Osteocyte (in vitro differentiated cells): ENCODE measurements around the gene BARX2. TPM values are rescaled to one million over a fixed set of nuclear protein-coding genes. Genes with fewer than 3 reads are reported as not detected.

Experiments used
- DNase-seq: peaks from one replicate; pipeline ENCODE4 v3.0.0; 2021; ENCODE audit warnings: mixed read lengths; ENCODE audit not compliant: unreplicated experiment; ENCODE audit errors: extremely low spot score
- H3K27ac Mint-ChIP-seq: one replicate; pipeline ENCODE4 v1.8.0; 2021; ENCODE audit warnings: mild to moderate bottlenecking, mixed read lengths; ENCODE audit not compliant: unreplicated experiment
- H3K27me3 Mint-ChIP-seq: one replicate; pipeline ENCODE4 v1.8.0; 2021; ENCODE audit warnings: mixed read lengths; ENCODE audit not compliant: unreplicated experiment
- H3K36me3 Mint-ChIP-seq: one replicate; pipeline ENCODE4 v1.8.0; 2021; ENCODE audit warnings: mixed read lengths; ENCODE audit not compliant: unreplicated experiment
- H3K4me1 Mint-ChIP-seq: one replicate; pipeline ENCODE4 v1.8.0; 2021; ENCODE audit warnings: mixed read lengths; ENCODE audit not compliant: unreplicated experiment
- H3K4me3 Mint-ChIP-seq: one replicate; pipeline ENCODE4 v1.8.0; 2021; ENCODE audit warnings: mild to moderate bottlenecking, moderate library complexity, mixed read lengths; ENCODE audit not compliant: unreplicated experiment
- H3K9me3 Mint-ChIP-seq: one replicate; pipeline ENCODE4 v1.8.0; 2021; ENCODE audit warnings: mixed read lengths; ENCODE audit not compliant: unreplicated experiment
- CTCF ChIP-seq: fragments of 200-600 bp; sonication (generic); IDR thresholded peaks from 2 replicates; pipeline ENCODE4 v1.5.0; 2021; ENCODE audit warnings: antibody characterized with exemption, mild to moderate bottlenecking, moderate library complexity
- total RNA-seq: library from RNA; stranded (reverse); gene quantifications from 2 replicates; pipeline ENCODE4 v1.2.1, GENCODE V29; 2021

BARX2 gene
- total RNA-seq, 1 donor from 2014 or later: not detected

- Mint-ChIP-seq H3K9me3 (peaks cover 2% of the 10 kb centered on the region), H3K4me3 (no peak overlapping the region), H3K4me1 (no peaks in the 10 kb centered on the region), H3K27me3 (peaks cover 4% of the 10 kb centered on the region), H3K27ac (no peak overlapping the region), H3K36me3 (no peaks in the 10 kb centered on the region)
- DNase-seq: no peak
- no peak for TF ChIP-seq CTCF
These were observed 50.4 kb downstream of the BARX2 start for GRCh38 chr11:129426038-129426437.

GRCh38 chr11:129426776-129427175, 51.1 kb downstream of the BARX2 start:
- no peak for TF ChIP-seq CTCF

DNA sequence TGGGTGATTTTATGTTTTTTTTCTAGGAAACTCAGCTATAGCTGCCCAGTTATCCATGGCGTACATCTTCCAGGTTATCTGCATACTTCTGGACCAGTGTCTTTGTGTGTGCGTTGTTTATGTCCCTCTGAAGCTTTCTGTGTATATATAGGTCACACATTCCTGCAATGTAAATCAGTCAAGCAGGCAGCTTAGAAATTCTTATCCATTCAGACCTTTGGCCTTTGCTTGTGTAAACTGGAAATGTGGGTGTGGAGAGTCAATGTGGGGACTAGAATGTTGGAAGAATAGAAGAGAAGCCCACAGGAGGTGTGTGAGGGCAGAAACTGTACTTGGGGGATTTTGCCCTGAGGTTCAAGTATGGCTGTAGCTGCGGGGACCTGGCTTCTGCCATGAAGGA, 51.7 kb downstream of the BARX2 start:
- Mint-ChIP-seq H3K27ac (no peak overlapping the region), H3K36me3 (no peaks in the 10 kb centered on the region), H3K27me3 (peaks cover 4% of the 10 kb centered on the region), H3K4me3 (no peak overlapping the region), H3K9me3 (peaks cover 8% of the 10 kb centered on the region), H3K4me1 (no peaks in the 10 kb centered on the region)
- DNase-seq: no peak
- no peak for TF ChIP-seq CTCF

More at GRCh38 chr11:129426776-129427175, 51.1 kb downstream of the BARX2 start:
- no peak overlapping the region for H3K27ac Mint-ChIP-seq
- H3K4me1 Mint-ChIP-seq: no peaks in the 10 kb centered on the region
- no peak overlapping the region for H3K4me3 Mint-ChIP-seq
- H3K27me3 Mint-ChIP-seq: peaks cover 4% of the 10 kb centered on the region
- peaks cover 8% of the 10 kb centered on the region for H3K9me3 Mint-ChIP-seq
- peak; percentile 51 for DNase-seq
- no peaks in the 10 kb centered on the region for H3K36me3 Mint-ChIP-seq

- H3K27ac Mint-ChIP-seq: no peak overlapping the region
- peaks cover 4% of the 10 kb centered on the region for H3K27me3 Mint-ChIP-seq
- no peak overlapping the region for H3K4me3 Mint-ChIP-seq
- no peak for TF ChIP-seq CTCF
- peaks cover 8% of the 10 kb centered on the region for H3K9me3 Mint-ChIP-seq
- H3K36me3 Mint-ChIP-seq: no peaks in the 10 kb centered on the region
- H3K4me1 Mint-ChIP-seq: no peaks in the 10 kb centered on the region
- DNase-seq: peak; percentile 23
These were observed 52.3 kb downstream of the BARX2 start for GRCh38 chr11:129427816-129428406.

DNA sequence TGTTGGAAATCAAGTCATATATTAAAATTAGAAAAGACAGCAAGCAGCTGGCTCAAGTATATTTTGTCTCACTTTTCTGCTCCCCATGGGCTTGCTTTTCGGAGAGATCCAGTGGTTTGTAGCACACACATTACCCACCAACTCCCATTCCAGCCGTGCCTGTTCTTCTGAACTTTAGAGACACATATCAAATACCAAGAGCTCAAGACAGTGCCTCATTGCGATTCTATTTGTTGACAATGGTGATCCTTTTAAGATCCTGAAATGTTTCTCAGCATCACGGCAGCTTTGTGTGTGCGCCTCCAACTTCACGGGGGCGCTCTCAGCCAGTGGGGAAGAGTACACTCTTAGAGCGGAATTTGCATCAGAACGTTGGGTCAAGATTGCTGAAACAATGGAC, 52.9 kb downstream of the BARX2 start:
- peak; percentile 25 for DNase-seq
- peaks cover 4% of the 10 kb centered on the region for H3K27me3 Mint-ChIP-seq
- no peaks in the 10 kb centered on the region for H3K36me3 Mint-ChIP-seq
- H3K4me3 Mint-ChIP-seq: no peak overlapping the region
- no peaks in the 10 kb centered on the region for H3K4me1 Mint-ChIP-seq
- no peak for TF ChIP-seq CTCF
- H3K9me3 Mint-ChIP-seq: peaks cover 8% of the 10 kb centered on the region
- H3K27ac Mint-ChIP-seq: no peak overlapping the region
